GM18951 (cell line): Measurements from ENCODE around the gene DEFB125.
"Not testable (repeated sequence)": the region's sequence is repeated elsewhere in the genome, so short reads cannot be mapped to it uniquely, and the experiment has no call there.

ENCODE experiments used
- POLR2A ChIP-seq: IDR thresholded peaks from 4 replicates; pipeline ENCODE4 v1.6.1; 2011; ENCODE audit warnings: mild to moderate bottlenecking; ENCODE audit not compliant: insufficient read length, insufficient read depth; ENCODE audit errors: extremely low read depth
- in situ Hi-C: fragments of 300-500 bp; cut with MboI; formaldehyde crosslinking; loops from one replicate; pipeline ENCODE4 v1.12.0; 2022; ENCODE audit warnings: low sequenced_read_pairs, mixed read lengths, inconsistent platforms; ENCODE audit not compliant: unreplicated experiment

Gene DEFB125

DNA sequence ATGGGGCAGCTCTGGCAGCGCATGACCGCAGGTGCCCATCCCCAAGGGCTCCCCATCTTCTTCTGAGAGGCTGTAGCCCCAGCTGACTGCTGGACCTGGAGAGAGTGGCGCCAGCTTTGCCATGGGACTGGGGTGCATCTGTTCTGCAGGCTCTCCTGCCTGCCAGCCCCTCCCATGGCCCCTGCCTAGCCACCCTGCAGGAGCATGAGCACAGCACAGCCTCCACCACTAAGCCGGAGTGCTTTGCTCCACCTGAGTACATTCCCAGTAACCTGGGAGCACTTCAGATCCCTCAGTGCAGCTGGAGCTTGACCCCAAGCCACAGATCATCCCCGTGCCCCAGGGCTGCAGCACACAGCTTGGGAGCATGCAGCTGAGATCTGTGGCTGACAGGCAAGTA, 16.0 kb downstream of the DEFB125 start:
- in situ Hi-C loops: no loop called here

DNA sequence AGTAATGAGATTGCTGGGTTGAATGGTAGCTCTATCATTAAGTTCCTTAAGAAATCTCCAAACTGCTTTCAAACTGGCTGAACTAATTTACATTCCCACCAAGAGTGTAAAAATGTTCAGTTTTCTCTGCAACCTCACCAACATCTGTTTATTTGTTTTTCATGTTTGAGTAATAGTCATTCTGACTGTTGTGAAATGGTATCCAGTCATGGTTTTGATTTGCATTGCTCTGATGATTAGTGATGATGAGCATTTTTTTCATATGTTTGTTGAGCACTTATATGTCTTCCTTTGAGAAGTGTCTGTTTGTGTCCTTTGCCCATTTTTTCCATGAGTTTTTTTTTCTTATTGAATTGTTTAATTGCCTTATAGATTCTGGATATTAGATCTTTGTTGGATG, 24.9 kb downstream of the DEFB125 start:
- TF ChIP-seq POLR2A: no peak
- in situ Hi-C loops: no loop called here

More for the DNA sequence above, 16.0 kb downstream of the DEFB125 start:
- TF ChIP-seq POLR2A: no peak

DNA sequence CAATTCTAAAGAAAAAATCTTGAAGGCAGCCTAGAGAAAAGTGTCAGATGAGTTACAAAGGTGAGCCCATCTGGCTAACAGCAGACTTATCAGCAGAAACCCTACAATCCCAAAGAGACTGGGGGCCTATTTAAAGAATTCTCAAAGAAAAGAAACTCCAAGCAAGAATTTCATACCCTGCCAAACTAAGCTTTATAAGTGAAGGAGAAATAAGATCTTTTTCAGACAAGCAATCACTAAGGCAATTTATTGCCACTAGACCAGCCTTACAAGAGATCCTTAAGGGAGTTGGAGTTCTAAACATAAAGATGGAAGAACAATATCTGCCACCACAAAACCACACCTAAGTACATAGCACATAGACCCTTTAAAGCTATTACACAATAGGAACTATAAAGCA, 30.0 kb downstream of the DEFB125 start:
- in situ Hi-C loops: no loop called here

DNA sequence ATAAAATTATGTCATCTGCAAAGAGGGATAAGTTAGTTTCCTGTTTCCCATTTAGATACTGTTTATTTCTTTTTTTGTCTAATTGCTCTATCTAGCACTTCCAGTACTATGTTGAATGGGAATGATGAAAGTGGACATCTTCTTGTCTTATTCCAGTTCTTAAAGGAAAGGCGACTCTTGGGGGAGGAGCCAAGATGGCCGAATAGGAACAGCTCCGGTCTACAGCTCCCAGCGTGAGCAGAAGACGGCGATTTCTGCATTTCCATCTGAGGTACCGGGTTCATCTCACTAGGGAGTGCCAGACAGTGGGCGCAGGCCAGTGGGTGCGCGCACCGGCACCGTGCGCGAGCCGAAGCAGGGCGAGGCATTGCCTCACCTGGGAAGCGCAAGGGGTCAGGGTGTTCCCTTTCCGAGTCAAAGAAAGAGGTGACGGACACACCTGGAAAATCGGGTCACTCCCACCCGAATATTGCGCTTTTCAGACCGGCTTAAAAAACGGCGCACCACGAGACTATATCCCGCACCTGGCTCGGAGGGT, 42.4 kb downstream of the DEFB125 start:
- in situ Hi-C loops: not testable (repeated sequence)

More for the DNA sequence above, 30.0 kb downstream of the DEFB125 start:
- TF ChIP-seq POLR2A: no peak

DNA sequence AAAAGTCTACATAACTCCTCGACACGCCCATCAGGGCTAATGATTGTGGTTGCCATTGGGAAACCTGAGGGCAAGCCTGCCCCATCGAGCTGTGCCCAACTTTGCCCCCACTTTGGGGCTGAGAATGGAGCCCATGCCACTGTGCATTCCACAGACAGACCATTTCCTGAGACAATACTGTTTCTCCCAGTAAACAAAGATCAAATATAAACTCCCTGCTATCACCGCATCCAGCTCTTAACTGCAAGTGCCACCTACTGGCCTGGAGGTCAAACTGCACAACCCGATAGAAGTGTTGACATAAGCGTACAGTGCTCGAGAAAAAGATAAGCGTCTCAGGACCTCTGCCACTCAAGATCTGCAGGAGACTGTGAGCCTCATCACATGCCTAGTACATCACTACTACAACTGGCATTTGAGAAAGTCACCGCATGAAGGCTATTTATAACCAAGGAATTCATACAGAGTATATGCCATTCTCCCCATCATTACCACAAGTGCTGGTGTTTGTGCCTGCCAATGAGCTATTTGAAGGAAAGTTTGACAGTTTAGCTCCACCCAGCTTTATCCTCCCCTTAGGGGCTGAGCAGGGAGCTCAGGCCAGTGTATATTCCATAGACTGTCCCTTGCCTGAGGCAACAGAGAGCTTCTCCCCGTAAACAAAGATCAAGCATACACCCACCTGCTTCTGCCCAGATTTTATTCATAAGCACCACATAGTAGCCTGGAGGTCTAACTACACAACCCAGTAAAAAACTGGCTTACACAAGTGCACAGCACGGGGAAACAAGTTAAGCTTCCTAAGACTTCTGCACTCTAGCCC, 50.4 kb downstream of the DEFB125 start:
- in situ Hi-C loops: no loop called here
- no peak for TF ChIP-seq POLR2A

DNA sequence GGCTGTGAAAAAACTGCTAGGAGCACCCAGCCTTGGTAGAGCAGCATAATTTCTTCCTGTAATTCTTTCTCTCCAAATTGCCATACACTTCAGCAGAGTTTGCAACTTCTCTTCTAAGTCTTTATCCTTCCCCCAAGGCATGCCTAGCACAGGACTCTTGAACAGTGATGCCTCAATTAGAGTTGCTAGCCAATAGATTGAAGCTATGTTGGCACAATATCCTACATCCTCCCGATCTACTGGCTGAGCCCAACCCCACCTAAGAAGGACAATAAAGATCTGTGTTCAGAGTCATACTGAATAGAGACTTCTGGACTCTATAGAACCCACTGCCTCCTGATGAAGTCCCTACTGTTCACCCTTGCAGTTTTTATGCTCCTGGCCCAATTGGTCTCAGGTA, 54.8 kb downstream of the DEFB125 start, which contains the start of gene DEFB126:
Gene DEFB126 (plus strand): TSS at position 301 of the 400 bp plus-strand sequence. CDS start 39 bp downstream, at position 340.
- TF ChIP-seq POLR2A: no peak
- in situ Hi-C loops: no loop called here

DNA sequence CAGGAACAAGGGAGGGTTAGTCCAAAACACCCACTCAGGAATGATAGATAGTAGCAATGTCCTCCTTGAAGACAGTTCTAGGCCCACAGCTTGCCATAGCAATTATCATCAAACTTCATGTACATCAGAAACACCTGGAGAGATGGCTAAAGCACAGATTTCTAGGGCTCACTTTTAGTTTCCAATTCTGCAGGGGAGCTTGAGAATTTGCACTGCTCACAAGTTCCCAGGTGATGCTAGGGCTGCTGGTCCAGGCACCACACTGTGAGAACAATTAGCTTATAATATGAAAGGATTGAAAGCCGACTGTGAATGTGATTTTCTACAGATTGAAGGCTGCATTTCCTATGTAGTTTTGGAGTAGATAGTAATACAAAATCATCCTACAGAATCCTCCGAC, 58.4 kb downstream of the DEFB125 start:
- no peak for TF ChIP-seq POLR2A
- in situ Hi-C loops: no loop called here
